Keratinocyte (primary cell): ENCODE data around the gene DLGAP1. TPM values are rescaled to one million over a fixed set of nuclear protein-coding genes. Genes with fewer than 3 reads are reported as not detected.

Experiments used
- DNase-seq: peaks from one replicate; pipeline ENCODE4 v3.0.0-alpha.2; 2011; ENCODE audit warnings: low read depth, missing footprints, low spot score
- FAIRE-seq: peaks from 2 replicates; lab custom pipeline; 2011; peaks lifted over from hg19 to GRCh38; lab: Jason Lieb, UNC
- H2AFZ ChIP-seq: 2 replicates; pipeline ENCODE4 v1.6.0; 2012; ENCODE audit warnings: low read length, control low read depth, inconsistent platforms; ENCODE audit not compliant: control insufficient read depth
- H3K27ac ChIP-seq: 2 replicates; pipeline ENCODE4 v1.5.1; 2011; ENCODE audit warnings: low read length; ENCODE audit not compliant: control insufficient read depth, insufficient read depth
- H3K27me3 ChIP-seq: 3 replicates; pipeline ENCODE4 v1.6.0; 2011; ENCODE audit warnings: low read length; ENCODE audit not compliant: control insufficient read depth, insufficient read depth; ENCODE audit errors: extremely low read depth
- H3K36me3 ChIP-seq, 2 experiments: 2 replicates in 1 of 2; 3 replicates in 1 of 2; pipeline ENCODE4 v1.5.1; 2011; ENCODE audit warnings: low read length in 2 of 2, mild to moderate bottlenecking in 1 of 2; ENCODE audit not compliant: control insufficient read depth in 2 of 2, insufficient read depth in 2 of 2; ENCODE audit errors: extremely low read depth in 1 of 2
- H3K4me1 ChIP-seq: 3 replicates; pipeline ENCODE4 v1.5.1; 2011; ENCODE audit warnings: low read length; ENCODE audit not compliant: control insufficient read depth, insufficient read depth; ENCODE audit errors: extremely low read depth
- H3K4me2 ChIP-seq: 3 replicates; pipeline ENCODE4 v1.6.0; 2011; ENCODE audit warnings: low read depth, low read length; ENCODE audit not compliant: control insufficient read depth, insufficient read depth; ENCODE audit errors: extremely low read depth
- H3K4me3 ChIP-seq, 3 experiments: fragments of 200-600 bp in 1 of 3; sonication (generic) in 1 of 3; 2 replicates in 2 of 3; 3 replicates in 1 of 3; pipeline ENCODE4 v1.5.1; 2011 to 2016; ENCODE audit warnings: low read length in 3 of 3, mild to moderate bottlenecking in 3 of 3, control low read depth in 2 of 3, inconsistent platforms in 1 of 3, low read depth in 1 of 3, mixed read lengths in 1 of 3, mixed run types in 1 of 3, moderate library complexity in 1 of 3; ENCODE audit not compliant: control insufficient read depth in 2 of 3, insufficient read depth in 2 of 3; ENCODE audit errors: extremely low read depth in 1 of 3
- H3K79me2 ChIP-seq: 2 replicates; pipeline ENCODE4 v1.6.0; 2012; ENCODE audit warnings: low read length; ENCODE audit not compliant: control insufficient read depth, insufficient read depth
- H3K9ac ChIP-seq: 3 replicates; pipeline ENCODE4 v1.6.0; 2011; ENCODE audit warnings: low read length; ENCODE audit not compliant: control insufficient read depth, insufficient read depth; ENCODE audit errors: extremely low read depth
- H3K9me1 ChIP-seq: 3 replicates; pipeline ENCODE4 v1.6.0; 2011; ENCODE audit warnings: low read length; ENCODE audit not compliant: control insufficient read depth, insufficient read depth; ENCODE audit errors: extremely low read depth
- H3K9me3 ChIP-seq: 2 replicates; pipeline ENCODE4 v1.5.1; 2012; ENCODE audit warnings: low read depth, low read length; ENCODE audit not compliant: control insufficient read depth
- H4K20me1 ChIP-seq: 3 replicates; pipeline ENCODE4 v1.6.0; 2011; ENCODE audit warnings: low read length; ENCODE audit not compliant: control insufficient read depth, insufficient read depth; ENCODE audit errors: extremely low read depth
- EZH2 ChIP-seq: IDR thresholded peaks from one replicate; pipeline ENCODE4 v1.6.1; 2012; ENCODE audit warnings: inconsistent platforms, mild to moderate bottlenecking, low read length, moderate library complexity
- dilution Hi-C: fragments of 300-500 bp; cut with MboI; formaldehyde crosslinking; loops from one replicate; pipeline ENCODE4 v1.7.0; 2020; ENCODE audit warnings: low sequenced_read_pairs; ENCODE audit not compliant: extremely low pct_ligation_motif_present
- polyA plus RNA-seq, 5 experiments: library from polyadenylated mRNA; depleted of rRNA in 3 of 5; stranded (reverse) in 3 of 5; stranded (forward) in 1 of 5; unstranded in 1 of 5; fragments of >200 nt; gene quantifications; 1 replicate in 1 of 5; 2 replicates in 3 of 5; 3 replicates in 1 of 5; pipeline versions ENCODE4 v1.2.1 to v1.2.3, GENCODE V29; 2011 to 2012; ENCODE audit warnings: missing spikeins in 2 of 5, low read depth in 1 of 5, low replicate concordance in 1 of 5
- TF ChIP-seq, protein P1 (sequence below), 3 experiments: IDR thresholded peaks in 1 of 3; conservative IDR thresholded peaks in 1 of 3; optimal IDR thresholded peaks in 1 of 3; 2 replicates in 2 of 3; 3 replicates in 1 of 3; pipeline versions ENCODE3 to v1.5.1; 2011; ENCODE audit warnings: low read length in 3 of 3, mild to moderate bottlenecking in 3 of 3, moderate library complexity in 2 of 3, control low read depth in 1 of 3, inconsistent platforms in 1 of 3; ENCODE audit not compliant: insufficient read depth in 2 of 3; ENCODE audit errors: extremely low read depth in 1 of 3

The DLGAP1 gene
- polyA plus RNA-seq, 1 donor (not counting 4 experiments of a cell fraction or from before 2014, with no cell fraction given) = not detected

DNA sequence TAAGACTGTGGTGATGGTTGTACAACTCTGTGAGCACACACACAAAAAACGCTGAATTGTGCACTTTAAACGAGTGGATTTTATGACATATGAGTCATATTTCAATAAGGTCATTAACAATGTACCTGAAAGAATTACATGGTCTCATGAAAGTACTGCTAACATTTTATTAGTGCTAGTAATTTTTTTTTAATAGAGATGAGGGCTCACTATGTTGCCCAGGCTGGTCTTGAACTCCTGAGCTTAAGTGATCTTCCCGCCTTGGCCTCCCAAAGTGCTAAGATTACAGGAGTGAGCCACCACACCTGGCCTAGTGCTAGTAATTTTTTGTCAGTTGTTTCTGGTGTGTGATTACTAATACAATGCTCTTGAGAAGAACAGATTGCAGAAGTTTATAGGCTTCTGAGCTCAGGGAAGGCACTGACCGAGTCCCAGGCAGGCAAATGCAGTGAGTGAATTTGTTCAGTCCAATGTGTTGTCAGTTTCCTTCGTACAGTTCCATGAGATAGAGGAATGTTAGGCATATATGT, 828.1 kb downstream of the DLGAP1 start:
- Histone ChIP-seq H3K36me3 (no peaks in the 10 kb centered on the region), H3K9me3 (no peaks in the 10 kb centered on the region), H2AFZ (no peak overlapping the region), H3K9ac (no peak overlapping the region), H3K9me1 (no peaks in the 10 kb centered on the region), H3K4me2 (no peak overlapping the region), H4K20me1 (no peaks in the 10 kb centered on the region), H3K4me1 (peaks cover 30% of the 10 kb centered on the region), H3K79me2 (no peaks in the 10 kb centered on the region), H3K27ac (no peak overlapping the region), H3K4me3 (no peak overlapping the region), H3K27me3 (no peaks in the 10 kb centered on the region)
- no peak for DNase-seq
- TF ChIP-seq, protein P1, sequence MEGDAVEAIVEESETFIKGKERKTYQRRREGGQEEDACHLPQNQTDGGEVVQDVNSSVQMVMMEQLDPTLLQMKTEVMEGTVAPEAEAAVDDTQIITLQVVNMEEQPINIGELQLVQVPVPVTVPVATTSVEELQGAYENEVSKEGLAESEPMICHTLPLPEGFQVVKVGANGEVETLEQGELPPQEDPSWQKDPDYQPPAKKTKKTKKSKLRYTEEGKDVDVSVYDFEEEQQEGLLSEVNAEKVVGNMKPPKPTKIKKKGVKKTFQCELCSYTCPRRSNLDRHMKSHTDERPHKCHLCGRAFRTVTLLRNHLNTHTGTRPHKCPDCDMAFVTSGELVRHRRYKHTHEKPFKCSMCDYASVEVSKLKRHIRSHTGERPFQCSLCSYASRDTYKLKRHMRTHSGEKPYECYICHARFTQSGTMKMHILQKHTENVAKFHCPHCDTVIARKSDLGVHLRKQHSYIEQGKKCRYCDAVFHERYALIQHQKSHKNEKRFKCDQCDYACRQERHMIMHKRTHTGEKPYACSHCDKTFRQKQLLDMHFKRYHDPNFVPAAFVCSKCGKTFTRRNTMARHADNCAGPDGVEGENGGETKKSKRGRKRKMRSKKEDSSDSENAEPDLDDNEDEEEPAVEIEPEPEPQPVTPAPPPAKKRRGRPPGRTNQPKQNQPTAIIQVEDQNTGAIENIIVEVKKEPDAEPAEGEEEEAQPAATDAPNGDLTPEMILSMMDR (optimal IDR thresholded peaks at IDR 0.05 in 1 of 3, IDR thresholded peaks at IDR 0.05 in 1 of 3, conservative IDR thresholded peaks at IDR 0.05 in 1 of 3; ENCODE audit: extremely low read depth in 1 of 3, insufficient read depth in 2 of 3, low read length in 3 of 3) = no peak
- TF ChIP-seq EZH2 = no peak
- dilution Hi-C loops = no loop called here
- no peak for FAIRE-seq

DNA sequence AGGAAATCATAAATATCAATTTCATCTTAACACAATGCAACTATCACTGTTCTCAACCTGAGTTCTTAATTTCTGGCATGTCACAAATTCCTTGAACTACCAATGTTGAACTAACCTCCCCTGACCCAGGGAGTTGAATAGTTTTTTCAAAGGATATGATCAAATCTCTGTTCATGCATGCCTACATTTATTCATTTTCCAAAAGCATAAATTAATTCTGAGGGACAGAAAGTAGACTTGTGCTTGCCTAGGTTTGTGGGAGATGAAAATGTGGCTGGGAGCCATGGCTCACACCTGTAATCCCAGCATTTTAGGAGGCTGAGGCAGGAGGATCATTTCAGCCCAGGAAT, 829.4 kb downstream of the DLGAP1 start:
- Histone ChIP-seq H3K27ac (peak overlapping the region; percentile 97), H3K36me3 (no peaks in the 10 kb centered on the region), H3K9me1 (no peaks in the 10 kb centered on the region), H3K4me2 (no peak overlapping the region), H3K4me1 (peaks cover 34% of the 10 kb centered on the region), H3K79me2 (no peaks in the 10 kb centered on the region), H3K9me3 (no peaks in the 10 kb centered on the region), H3K27me3 (no peaks in the 10 kb centered on the region), H4K20me1 (no peaks in the 10 kb centered on the region), H2AFZ (no peak overlapping the region), H3K4me3 (no peak overlapping the region), H3K9ac (peak overlapping the region; percentile 46)
- DNase-seq (no peak), FAIRE-seq (no peak)
- TF ChIP-seq, protein P1 (optimal IDR thresholded peaks at IDR 0.05 in 1 of 3, IDR thresholded peaks at IDR 0.05 in 1 of 3, conservative IDR thresholded peaks at IDR 0.05 in 1 of 3; ENCODE audit: extremely low read depth in 1 of 3, insufficient read depth in 2 of 3, low read length in 3 of 3) = no peak
- no peak for TF ChIP-seq EZH2
- dilution Hi-C loops = no loop called here
